KOPT-K1 (cell line): ENCODE data around the gene GJB5.

ENCODE experiments used
- H3K27ac ChIP-seq: fragments of 200-600 bp; sonication (generic); 2 replicates; pipeline ENCODE4 v1.5.1; 2016; ENCODE audit warnings: antibody characterized with exemption, mild to moderate bottlenecking, low read depth, low read length; ENCODE audit not compliant: poor library complexity, severe bottlenecking
- H3K36me3 ChIP-seq: fragments of 200-600 bp; sonication (generic); 2 replicates; pipeline ENCODE4 v1.5.1; 2017; ENCODE audit warnings: antibody characterized with exemption, mild to moderate bottlenecking, low read length, moderate library complexity; ENCODE audit not compliant: insufficient read depth
- H3K9me3 ChIP-seq: fragments of 200-600 bp; sonication (generic); 2 replicates; pipeline ENCODE4 v1.5.1; 2017; ENCODE audit warnings: antibody characterized with exemption, low read length, mild to moderate bottlenecking; ENCODE audit not compliant: insufficient read depth, poor library complexity, severe bottlenecking

Gene GJB5

DNA sequence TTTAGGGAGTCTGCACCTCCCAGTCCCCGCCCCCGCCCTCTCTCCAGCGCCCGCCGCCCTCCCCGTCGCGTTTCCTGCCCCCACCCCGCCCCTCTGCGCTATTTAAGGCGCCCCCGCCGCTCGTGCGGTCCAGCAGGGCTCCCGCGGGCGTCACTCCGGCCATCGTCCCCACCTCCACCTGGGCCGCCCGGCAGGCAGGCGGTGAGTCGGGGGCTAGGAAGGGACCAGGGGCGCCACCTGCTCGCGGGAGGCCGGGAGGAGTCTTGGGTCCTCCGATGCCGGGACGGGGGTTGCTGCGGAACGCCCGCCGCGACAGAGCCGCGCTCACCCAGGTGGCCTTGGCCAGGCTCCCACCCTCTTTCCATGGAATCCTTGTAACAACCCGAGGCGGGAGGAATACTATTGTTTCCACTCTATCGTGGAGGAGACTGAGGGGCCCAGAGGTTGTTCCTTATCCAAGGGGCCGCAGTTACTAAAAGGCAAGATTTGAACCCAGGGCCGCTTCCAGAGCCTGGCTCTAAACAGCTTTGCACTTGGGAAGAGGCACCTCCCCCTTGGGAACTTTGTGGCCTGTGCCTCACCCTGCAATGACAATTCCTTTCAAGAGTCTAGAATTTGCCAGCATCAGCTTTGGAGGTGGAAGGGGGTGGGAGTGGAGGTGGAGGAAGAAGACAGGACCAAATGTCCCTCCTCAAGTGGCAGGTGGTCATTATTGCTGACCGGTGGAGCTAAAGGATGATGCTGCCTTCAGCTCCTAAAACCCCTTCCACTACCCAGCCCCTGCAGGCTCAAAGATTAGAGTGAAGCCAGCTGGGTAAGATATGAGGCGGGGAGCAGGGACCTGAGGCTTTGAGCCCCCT, 38.3 kb downstream of the GJB5 start, which contains the start of gene GJA4:
Gene GJA4, plus strand, starts transcription at position 132 of the 860 bp plus-strand sequence. CDS start 1,215 bp downstream, outside the sequence.
- no peaks in the 10 kb centered on the region for H3K9me3 ChIP-seq
- no peaks in the 10 kb centered on the region for H3K36me3 ChIP-seq
- H3K27ac ChIP-seq, result no peak within 1 kb of the TSS

DNA sequence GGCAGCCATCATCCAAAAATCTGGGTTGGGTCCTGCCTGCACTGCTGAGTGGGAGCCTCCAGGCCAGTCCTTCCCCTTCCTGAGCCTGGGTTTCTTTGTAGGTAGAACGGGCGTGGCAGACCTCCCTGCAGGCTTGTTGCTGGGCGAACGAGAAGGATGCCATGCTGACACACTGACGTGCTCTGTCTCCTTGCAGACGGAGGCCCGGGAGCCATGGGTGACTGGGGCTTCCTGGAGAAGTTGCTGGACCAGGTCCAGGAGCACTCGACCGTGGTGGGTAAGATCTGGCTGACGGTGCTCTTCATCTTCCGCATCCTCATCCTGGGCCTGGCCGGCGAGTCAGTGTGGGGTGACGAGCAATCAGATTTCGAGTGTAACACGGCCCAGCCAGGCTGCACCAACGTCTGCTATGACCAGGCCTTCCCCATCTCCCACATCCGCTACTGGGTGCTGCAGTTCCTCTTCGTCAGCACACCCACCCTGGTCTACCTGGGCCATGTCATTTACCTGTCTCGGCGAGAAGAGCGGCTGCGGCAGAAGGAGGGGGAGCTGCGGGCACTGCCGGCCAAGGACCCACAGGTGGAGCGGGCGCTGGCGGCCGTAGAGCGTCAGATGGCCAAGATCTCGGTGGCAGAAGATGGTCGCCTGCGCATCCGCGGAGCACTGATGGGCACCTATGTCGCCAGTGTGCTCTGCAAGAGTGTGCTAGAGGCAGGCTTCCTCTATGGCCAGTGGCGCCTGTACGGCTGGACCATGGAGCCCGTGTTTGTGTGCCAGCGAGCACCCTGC, 39.3 kb downstream of the GJB5 start:
- Histone ChIP-seq H3K36me3 (no peaks in the 10 kb centered on the region), H3K9me3 (no peaks in the 10 kb centered on the region), H3K27ac (no peak overlapping the region)

DNA sequence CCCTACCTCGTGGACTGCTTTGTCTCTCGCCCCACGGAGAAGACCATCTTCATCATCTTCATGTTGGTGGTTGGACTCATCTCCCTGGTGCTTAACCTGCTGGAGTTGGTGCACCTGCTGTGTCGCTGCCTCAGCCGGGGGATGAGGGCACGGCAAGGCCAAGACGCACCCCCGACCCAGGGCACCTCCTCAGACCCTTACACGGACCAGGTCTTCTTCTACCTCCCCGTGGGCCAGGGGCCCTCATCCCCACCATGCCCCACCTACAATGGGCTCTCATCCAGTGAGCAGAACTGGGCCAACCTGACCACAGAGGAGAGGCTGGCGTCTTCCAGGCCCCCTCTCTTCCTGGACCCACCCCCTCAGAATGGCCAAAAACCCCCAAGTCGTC, 39.9 kb downstream of the GJB5 start:
- Histone ChIP-seq H3K9me3 (no peaks in the 10 kb centered on the region), H3K36me3 (no peaks in the 10 kb centered on the region), H3K27ac (no peak overlapping the region)

DNA sequence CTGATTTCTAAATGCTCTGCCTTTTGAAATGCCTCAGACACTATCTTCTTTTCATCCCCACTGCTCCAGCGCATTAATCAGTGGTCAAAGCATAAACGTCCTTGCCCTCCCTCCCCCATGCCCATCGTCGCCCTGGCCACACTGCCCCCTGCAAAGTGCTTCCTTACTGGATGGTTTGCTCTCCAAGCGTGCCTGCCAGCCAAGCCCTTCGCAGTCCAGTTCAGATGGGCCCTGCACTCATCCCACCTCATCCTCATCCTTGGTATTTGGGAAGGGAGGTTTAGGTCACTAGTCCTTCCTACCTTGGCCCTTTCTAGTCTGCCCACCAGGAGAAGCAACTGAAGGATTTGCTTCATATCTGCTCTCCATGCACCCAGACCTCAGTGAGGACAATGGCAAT, 41.1 kb downstream of the GJB5 start:
- no peak overlapping the region for H3K27ac ChIP-seq
- H3K9me3 ChIP-seq, result no peaks in the 10 kb centered on the region

DNA sequence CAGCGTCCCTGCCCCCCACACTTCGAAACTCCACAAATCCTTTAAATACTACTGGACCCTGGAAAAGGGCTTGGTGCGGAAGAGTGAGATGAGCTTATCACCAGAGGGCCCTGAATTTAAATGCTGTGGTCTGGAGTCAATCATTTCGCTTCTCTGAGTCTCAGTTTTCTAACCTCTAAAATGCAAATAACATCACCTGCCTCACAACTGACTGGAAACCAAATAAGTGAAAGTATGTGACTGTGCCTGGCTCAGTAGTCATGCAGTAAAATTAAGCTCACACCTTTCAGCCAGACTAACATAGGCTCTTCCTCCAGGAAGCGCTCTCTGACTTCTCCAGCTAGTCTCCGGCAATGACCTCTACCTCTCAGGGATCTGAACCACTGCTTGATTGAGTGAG, 42.1 kb downstream of the GJB5 start:
- H3K36me3 ChIP-seq, result no peaks in the 10 kb centered on the region
- no peak overlapping the region for H3K27ac ChIP-seq
- no peaks in the 10 kb centered on the region for H3K9me3 ChIP-seq

More for the DNA sequence above, 41.1 kb downstream of the GJB5 start:
- no peaks in the 10 kb centered on the region for H3K36me3 ChIP-seq

DNA sequence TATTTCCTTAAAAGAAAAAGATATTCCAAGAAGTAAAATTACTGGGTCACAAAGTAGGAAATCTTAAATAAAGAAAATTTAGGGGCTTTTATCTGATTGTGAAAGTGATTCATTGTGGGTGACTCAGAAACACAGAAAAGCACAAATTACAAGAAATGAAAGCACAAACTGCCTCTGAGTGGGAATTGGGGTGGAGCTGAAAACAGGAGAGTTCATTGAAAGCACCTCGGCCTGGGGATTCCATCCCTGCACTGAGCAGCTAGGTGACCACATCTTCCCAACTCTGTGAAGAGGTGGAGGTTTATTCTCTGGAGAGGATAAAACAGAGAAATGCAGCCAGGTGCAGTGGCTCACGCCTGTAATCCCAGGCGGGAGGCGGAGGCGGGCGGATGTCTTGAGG, 45.4 kb downstream of the GJB5 start:
- peaks cover 6% of the 10 kb centered on the region for H3K9me3 ChIP-seq
- H3K36me3 ChIP-seq, result no peaks in the 10 kb centered on the region
- no peak overlapping the region for H3K27ac ChIP-seq

DNA sequence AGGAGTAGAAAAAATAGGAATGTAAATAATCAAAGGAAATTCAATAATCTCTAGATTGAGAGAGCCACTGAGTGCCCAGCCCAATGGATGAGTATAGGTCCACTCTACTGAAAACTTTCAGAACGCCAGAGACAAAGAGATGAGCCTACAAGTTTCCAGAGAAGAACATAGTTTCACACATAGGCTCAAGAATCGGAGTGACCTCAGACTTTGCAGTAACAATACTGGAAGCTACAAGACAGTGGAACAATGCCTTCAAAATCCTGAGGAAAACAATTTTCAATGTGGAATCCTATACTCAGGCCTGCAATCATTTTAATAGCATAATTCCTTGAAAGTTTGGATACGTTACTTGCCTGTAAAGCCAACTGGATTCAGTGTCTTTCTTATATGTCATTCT, 48.9 kb downstream of the GJB5 start:
- H3K27ac ChIP-seq, result no peak overlapping the region
- H3K9me3 ChIP-seq, result peaks cover 6% of the 10 kb centered on the region
- H3K36me3 ChIP-seq, result no peaks in the 10 kb centered on the region

DNA sequence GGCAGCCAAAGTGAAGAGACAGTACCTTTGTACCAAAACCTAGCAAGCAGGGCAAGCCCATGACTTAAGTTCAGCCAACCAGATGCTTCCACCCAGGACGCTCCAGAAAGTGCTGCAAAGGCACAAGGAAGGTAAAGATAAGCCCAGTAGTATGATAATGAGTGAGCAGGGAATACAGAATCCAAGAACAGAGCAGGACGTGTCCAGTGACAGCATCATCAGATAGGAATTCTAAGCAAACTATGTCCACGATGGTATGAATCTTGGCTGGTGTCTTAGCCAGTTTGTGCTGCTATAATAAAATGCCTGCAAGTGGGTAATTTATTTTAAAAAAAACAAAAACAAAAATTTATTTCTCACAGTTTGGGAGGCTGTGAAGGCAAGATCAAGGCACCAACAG, 51.5 kb downstream of the GJB5 start:
- H3K36me3 ChIP-seq, result no peaks in the 10 kb centered on the region
- H3K9me3 ChIP-seq, result peaks cover 6% of the 10 kb centered on the region
- H3K27ac ChIP-seq, result no peak overlapping the region
